ENCODE measurements around the gene OBP2A. TPM values are rescaled to one million over a fixed set of nuclear protein-coding genes. Genes with fewer than 3 reads are reported as not detected.

Gene OBP2A
- total and polyA plus RNA-seq, 2 donors (not counting 3 experiments of a cell fraction or from before 2014, with no cell fraction given): not detected

Other genes with a start within 250 kb of the OBP2A start
- 11.8 and 16.9 TPM in 2 replicates for gene PPP1R26, start 66.3 kb upstream of the OBP2A start, total RNA-seq
- gene PPP1R26, start 66.3 kb upstream of the OBP2A start, polyA plus RNA-seq: 5.7 and 5.9 TPM in 2 replicates
- gene MRPS2, start 45.4 kb upstream of the OBP2A start, total RNA-seq: 48.0 and 50.8 TPM in 2 replicates
- 231 and 303 TPM in 2 replicates for gene MRPS2, start 45.4 kb upstream of the OBP2A start, polyA plus RNA-seq
- gene LCN1, start 24.7 kb upstream of the OBP2A start, total RNA-seq: not detected in 2 replicates
- gene LCN1, start 24.7 kb upstream of the OBP2A start, polyA plus RNA-seq: not detected in 2 replicates
- not detected in 2 replicates for gene PAEP, start 15.6 kb downstream of the OBP2A start, total RNA-seq
- not detected in 2 replicates for gene PAEP, start 15.6 kb downstream of the OBP2A start, polyA plus RNA-seq
- gene GLT6D1, start 93.4 kb downstream of the OBP2A start, total RNA-seq: not detected in 2 replicates
- gene GLT6D1, start 93.4 kb downstream of the OBP2A start, polyA plus RNA-seq: not detected in 2 replicates
- gene LCN9, start 117.2 kb downstream of the OBP2A start, total RNA-seq: not detected in 2 replicates
- not detected in 2 replicates for gene LCN9, start 117.2 kb downstream of the OBP2A start, polyA plus RNA-seq
- not detected in 2 replicates for gene SOHLH1, start 153.4 kb downstream of the OBP2A start, total RNA-seq
- gene SOHLH1, start 153.4 kb downstream of the OBP2A start, polyA plus RNA-seq: not detected in 2 replicates
- not detected in 2 replicates for gene KCNT1, start 156.1 kb downstream of the OBP2A start, total RNA-seq
- gene KCNT1, start 156.1 kb downstream of the OBP2A start, polyA plus RNA-seq: not detected in 2 replicates